Activated T-helper 1 cell treated with Interleukin-2 at 50 U/mL for 16 hours (primary cell): ENCODE results near the gene C12orf42.
"Not testable (repeated sequence)": the region's sequence is repeated elsewhere in the genome, so short reads cannot be mapped to it uniquely, and the experiment has no call there.

Experiments used
- DNase-seq: peaks from one replicate; pipeline ENCODE4 v3.0.0-alpha.2; 2020; ENCODE audit warnings: low read depth

Gene C12orf42

GRCh38 chr12:103424849-103425586, 70.8 kb downstream of the C12orf42 start:
- DNase-seq = not testable (repeated sequence)

DNA sequence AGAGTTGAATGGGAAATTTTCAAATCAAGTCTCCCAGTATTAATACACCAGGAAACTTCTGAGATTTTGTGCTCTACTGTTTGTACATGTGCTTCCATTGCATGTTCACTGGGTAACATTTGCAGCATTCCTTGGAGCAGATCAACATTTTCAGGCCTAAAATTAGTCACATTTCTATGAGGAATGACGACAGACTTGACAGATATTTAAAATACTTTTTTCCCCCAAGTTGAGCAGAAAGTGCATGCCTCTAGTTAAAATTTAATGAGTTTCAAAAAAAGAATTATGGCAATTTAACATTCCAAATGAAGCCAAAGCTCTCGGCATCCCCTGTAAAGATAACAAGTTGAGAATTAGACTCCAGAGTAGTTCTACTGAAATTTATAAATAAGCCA, 72.3 kb downstream of the C12orf42 start:
- no peak for DNase-seq

DNA sequence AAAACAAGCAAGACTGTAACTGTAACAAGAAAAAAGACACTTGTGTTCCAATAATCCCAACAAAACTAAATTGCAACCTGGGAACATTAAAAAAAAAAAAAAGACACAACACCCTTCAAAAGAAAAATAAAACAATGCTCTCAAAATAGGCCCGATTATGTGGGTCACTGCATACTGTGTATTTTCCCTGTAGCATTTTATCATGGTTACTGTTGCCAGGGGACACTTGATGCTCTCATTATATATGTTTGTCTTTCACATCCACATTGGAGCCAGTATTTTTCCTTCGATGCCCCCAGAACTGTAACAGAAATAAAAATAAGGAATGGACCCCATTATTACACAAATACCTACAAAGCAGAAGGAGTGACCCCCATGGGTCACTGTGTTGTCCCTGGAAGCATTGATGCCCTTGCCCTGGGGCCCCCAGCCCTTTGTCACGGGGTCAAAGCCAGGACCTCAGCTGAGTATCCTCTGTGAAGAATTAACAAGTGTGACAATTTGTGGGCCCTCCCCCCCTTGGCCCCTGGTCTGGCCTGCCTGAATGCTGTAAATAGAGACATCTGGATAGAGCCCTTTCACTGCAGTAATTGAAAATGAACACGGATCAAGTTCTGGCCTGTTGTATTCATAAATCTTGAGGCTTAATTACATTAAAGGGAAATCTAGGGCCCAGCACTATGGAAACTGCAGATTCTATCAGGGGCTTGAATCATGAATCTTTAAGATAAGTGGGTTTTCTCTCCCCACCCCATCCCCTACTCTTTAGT, 72.8 kb downstream of the C12orf42 start:
- no peak for DNase-seq

GRCh38 chr12:103422328-103422727, 73.4 kb downstream of the C12orf42 start:
- no peak for DNase-seq

DNA sequence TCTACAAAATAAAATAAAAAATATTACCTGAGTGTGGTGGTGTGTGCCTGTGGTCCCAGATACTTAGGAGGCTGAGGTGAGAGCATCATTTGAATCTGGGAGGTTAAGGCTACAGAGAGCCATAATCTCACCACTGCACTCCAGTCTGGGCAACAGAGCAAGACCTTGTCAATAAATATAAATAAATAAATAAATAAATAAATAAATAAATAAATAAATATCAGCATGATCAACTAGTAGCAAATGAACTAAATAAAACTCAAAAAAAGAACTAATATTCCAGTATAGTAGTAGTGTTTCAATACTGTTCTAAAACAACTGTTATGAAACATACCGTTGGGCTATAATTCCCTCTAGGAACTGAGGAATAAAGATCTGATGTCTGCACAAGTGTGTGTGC, 74.4 kb downstream of the C12orf42 start:
- DNase-seq = no peak

- DNase-seq = no peak
These were observed 80.1 kb downstream of the C12orf42 start for GRCh38 chr12:103415681-103416080.

GRCh38 chr12:103401421-103401820, 94.3 kb downstream of the C12orf42 start:
- DNase-seq = no peak

DNA sequence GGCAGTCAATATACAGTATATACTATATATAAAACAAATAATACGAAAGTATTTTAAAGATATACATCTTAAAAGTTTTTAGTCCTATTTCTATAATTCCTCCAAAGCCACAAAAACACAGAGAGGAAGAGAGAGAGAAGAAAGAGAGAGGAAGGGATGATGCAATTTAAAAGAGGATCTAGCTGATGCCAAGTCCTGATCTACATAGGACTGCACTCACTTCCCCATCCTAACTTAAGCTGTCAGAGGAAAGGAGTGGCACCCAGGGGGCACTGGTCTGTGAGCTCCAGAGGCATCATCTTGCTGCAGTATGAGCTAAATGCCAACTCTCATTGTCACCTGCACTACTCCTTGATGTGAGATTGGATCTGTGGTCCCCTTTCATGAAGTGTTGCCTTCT, 95.8 kb downstream of the C12orf42 start:
- no peak for DNase-seq

- no peak for DNase-seq
These were observed 98.2 kb downstream of the C12orf42 start for GRCh38 chr12:103397536-103397935.

DNA sequence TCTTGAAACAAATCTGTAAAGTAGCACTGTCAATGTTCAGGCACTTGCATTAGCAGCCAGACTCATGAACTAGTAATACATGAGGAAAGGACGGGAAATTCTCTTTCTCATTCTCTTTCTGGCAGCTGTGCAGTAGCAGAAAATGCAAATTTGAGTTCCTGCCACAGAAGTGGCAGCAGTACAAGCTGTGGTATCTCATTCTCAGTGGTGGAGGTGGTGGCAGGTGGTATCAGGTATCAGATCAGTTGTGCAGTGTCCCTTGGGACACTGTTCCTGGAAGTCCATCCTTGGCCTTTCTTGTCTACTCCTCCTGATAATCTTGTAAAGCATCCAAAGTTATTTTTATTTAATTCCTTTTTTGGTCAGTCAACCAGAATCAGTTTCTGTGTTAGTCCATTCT, 103.0 kb downstream of the C12orf42 start:
- DNase-seq = no peak

DNA sequence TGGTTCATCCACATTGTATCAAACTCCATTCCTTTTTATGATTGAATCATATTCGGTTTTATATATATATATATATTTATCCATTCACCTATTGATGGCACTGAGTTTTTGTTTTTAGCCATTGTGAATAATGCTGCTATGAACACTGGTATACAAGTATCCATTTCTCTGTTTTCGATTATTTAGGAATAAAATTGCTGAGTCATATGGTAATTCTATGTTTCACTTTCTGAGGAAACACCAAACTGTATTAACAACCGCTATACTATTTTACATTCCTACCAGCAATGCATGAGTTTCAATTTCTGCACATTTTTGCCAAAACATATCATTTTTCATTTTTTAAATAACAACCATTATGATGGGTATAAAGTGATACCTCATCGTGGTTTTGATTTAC, 104.7 kb downstream of the C12orf42 start:
- DNase-seq = no peak

DNA sequence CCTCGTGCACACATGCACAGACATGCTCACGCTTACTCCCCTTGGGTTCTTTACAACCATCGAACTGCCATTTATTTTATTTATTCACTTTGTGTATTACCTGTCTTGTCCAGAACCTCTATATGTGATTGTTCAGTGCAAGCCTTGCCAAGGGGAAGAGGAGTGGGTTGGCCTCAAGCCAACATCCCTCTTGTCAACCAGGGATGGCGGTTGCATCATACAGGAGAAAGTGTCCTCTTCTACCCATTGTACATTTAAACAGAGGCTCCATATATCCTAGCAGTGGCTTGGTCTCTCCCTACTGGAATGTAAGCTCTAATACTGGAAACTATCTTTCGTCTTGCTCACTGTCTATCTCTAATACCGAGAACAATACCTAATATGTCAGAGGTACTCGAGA, 108.4 kb downstream of the C12orf42 start:
- no peak for DNase-seq

DNA sequence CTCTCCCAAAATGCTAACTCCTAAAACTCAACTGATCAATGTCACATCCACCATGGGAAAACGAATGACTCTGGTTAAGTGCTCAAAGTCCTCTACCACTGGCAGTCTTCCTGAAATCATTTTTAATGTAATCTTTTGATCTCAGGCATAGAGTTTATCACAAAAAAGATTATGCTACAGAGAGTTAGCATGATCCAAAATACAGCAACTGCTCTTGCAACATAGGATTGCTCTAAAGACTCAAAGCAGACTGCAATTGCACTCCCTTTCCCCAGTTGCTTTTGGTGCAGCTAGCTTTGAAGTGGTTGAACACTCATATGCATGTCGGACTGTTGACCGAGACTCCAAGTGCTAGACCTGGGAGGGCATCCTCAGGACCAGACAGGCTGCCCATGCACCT, 109.3 kb downstream of the C12orf42 start:
- DNase-seq = no peak

- DNase-seq = no peak
These were observed 112.9 kb downstream of the C12orf42 start for GRCh38 chr12:103382736-103383346.

GRCh38 chr12:103382119-103382518, 113.6 kb downstream of the C12orf42 start:
- DNase-seq = no peak

DNA sequence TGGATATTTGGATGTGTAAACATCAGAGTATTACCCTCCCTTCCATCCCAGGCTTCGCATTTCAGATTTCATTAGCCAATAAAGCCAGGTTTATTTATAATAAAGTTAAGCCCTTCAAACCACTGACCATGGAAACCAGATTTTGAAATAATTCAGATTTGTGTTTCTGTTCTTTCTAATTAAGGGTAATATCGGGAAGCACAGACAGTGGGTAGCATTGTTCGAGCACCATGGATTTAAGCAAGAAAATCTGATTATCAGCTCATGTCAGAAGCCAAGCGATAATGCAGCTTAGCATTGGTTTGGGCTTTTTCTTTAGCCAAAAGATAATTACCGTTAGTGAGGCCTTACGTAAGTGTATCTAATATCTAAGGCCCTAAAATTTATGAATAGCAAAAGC, 116.1 kb downstream of the C12orf42 start:
- no peak for DNase-seq

GRCh38 chr12:103373088-103373523, 122.7 kb downstream of the C12orf42 start:
- DNase-seq = no peak

GRCh38 chr12:103369929-103370328, 125.8 kb downstream of the C12orf42 start:
- no peak for DNase-seq

GRCh38 chr12:103368167-103368566, 127.6 kb downstream of the C12orf42 start:
- no peak for DNase-seq

DNA sequence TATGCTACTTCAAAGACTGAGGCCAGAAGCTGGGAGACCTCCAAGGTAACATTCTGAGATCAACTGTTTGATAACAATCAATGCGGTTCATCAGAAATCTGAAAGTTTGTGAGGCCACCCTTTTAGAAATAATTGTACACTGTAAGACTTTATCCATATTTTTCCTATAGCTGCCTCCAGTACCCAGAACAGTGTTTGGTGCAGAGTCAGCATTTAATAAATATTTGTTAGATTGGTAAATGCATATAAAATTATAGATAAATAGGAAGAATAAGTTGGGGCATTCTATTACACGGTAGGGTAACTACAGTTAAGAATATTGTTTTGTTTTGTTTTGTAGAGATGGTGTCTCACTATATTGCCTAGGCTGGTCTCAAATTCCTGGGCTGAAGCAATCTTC, 141.4 kb downstream of the C12orf42 start:
- no peak for DNase-seq

DNA sequence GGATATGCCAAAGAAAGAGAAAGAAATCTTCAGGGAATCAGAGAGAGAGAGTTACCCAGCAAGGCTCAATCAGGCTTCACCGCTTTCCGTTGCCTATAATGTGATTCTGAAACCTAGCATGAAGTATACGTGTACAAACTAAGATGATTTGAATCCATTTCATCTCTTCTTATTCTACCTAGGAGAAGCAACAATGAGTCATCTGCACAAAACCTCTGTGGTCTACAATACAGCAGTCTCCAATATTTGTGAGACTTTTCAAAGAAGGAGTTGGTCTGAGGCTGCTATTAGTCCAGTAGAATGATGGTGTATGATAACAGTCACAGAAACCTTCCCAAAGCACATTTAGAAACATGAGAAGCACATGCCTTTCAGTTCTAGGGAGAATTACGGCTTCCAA, 141.9 kb downstream of the C12orf42 start:
- DNase-seq = no peak

GRCh38 chr12:103350116-103350515, 145.7 kb downstream of the C12orf42 start:
- DNase-seq = no peak

DNA sequence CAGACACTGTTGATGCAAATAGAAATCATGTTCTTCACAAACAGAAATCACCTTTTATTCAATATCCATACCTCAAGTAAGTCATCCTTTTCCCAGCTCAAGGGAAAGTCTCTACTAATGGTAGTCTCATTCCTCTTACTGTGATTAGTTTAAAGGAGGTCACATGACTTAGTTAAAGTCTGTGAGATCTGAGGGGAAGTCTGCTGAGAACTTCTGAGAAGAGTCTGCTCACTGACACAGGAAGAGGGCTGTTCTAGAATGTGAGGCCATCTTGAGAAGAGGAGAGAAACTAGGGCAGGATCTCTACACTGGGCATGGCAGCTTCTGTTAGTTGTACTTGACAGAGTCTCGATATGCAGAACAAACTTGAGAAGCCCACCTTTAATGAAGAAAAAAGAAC, 146.8 kb downstream of the C12orf42 start:
- no peak for DNase-seq
